ENCODE measurements around the gene SPATC1L. TPM values are rescaled to one million over a fixed set of nuclear protein-coding genes. Genes with fewer than 3 reads are reported as not detected.

The SPATC1L gene
- total RNA-seq, 1 donor from 2014 or later, result 5.2 TPM

- DNase-seq (ENCODE audit: extremely low spot score in 2 of 2), result peak in 1 of 2 donors; percentile 77
- no peaks in the 10 kb centered on the region for H3K9me3 ChIP-seq
- H3K27me3 ChIP-seq, result no peaks in the 10 kb centered on the region
- H3K27ac ChIP-seq, result no peak overlapping the region
- intact Hi-C loops (cut with DNase I), result loop anchor here (5.0 kb wide), 1 partner anchor 140 kb away; no protein-coding TSS in a partner anchor
- no peak for TF ChIP-seq POLR2AphosphoS5 (IDR thresholded peaks at IDR 0.05; ENCODE audit: insufficient read depth in 1 of 2, low read depth in 1 of 2)
- TF ChIP-seq CTCF (IDR thresholded peaks at IDR 0.05), result no peak
- TF ChIP-seq POLR2A (IDR thresholded peaks at IDR 0.05), result no peak
- no peak overlapping the region for H3K4me3 ChIP-seq
- peaks cover 43% of the 10 kb centered on the region for H3K4me1 ChIP-seq
- peaks cover 0 to 52% of the 10 kb centered on the region in 2 donors for H3K36me3 ChIP-seq
These were observed 72.2 kb downstream of the SPATC1L start for GRCh38 chr21:46111857-46112724.

GRCh38 chr21:46111193-46111571 lies 73.1 kb downstream of the SPATC1L start:
- Histone ChIP-seq H3K27ac (peak overlapping the region; percentile 36), H3K36me3 (peaks cover 0 to 43% of the 10 kb centered on the region in 2 donors), H3K27me3 (no peaks in the 10 kb centered on the region), H3K9me3 (no peaks in the 10 kb centered on the region), H3K4me1 (peaks cover 34% of the 10 kb centered on the region), H3K4me3 (no peak overlapping the region)
- TF ChIP-seq POLR2AphosphoS5 (IDR thresholded peaks at IDR 0.05; ENCODE audit: insufficient read depth in 1 of 2, low read depth in 1 of 2), result no peak
- peak; percentile 52 to 77 for DNase-seq (ENCODE audit: extremely low spot score in 2 of 2)
- intact Hi-C loops (cut with DNase I), result loop anchor here (5.0 kb wide), 1 partner anchor 139 kb away; no protein-coding TSS in a partner anchor

Other genes with a start within 250 kb of the SPATC1L start
- 520 TPM for gene COL6A1, start 202.7 kb downstream of the SPATC1L start, total RNA-seq
- 535 TPM for gene COL6A2, start 86.3 kb downstream of the SPATC1L start, total RNA-seq
- not detected for gene FTCD, start 28.9 kb downstream of the SPATC1L start, total RNA-seq
- gene LSS, start 44.3 kb upstream of the SPATC1L start, total RNA-seq, result 103 TPM
- 115 TPM for gene MCM3AP, start 101.2 kb upstream of the SPATC1L start, total RNA-seq
- 11.3 TPM for gene YBEY, start 101.9 kb upstream of the SPATC1L start, total RNA-seq
- 2.9 TPM for gene C21orf58, start 139.4 kb upstream of the SPATC1L start, total RNA-seq
- gene PCNT, start 139.7 kb upstream of the SPATC1L start, total RNA-seq, result 35.8 TPM